SK-N-SH treated with all-trans-retinoic acid at 6 μM for 48 hours (cell line): ENCODE data around the gene SEC31A.

Experiments used
- ARNTL ChIP-seq: fragments of 450-650 bp; formaldehyde crosslinking; IDR thresholded peaks from 2 replicates; pipeline ENCODE4 v1.5.0; 2020; ENCODE audit warnings: low read depth, mild to moderate bottlenecking, moderate library complexity, borderline replicate concordance
- CREB5 ChIP-seq: fragments of 250-450 bp; sonication (Bioruptor Pico); IDR thresholded peaks from 2 replicates; pipeline ENCODE4 v1.5.1; 2020; ENCODE audit warnings: low read depth, mild to moderate bottlenecking, moderate library complexity
- CSRNP3 ChIP-seq: fragments of 250-450 bp; sonication (Bioruptor Pico); IDR thresholded peaks from 2 replicates; pipeline ENCODE4 v1.5.1; 2021; ENCODE audit warnings: mild to moderate bottlenecking, moderate library complexity
- GLIS3 ChIP-seq: fragments of 250-450 bp; sonication (Bioruptor Pico); IDR thresholded peaks from 2 replicates; pipeline ENCODE4 v1.5.0; 2020; ENCODE audit warnings: mild to moderate bottlenecking, moderate library complexity
- ISL1 ChIP-seq: fragments of 250-450 bp; sonication (Bioruptor Pico); IDR thresholded peaks from 2 replicates; pipeline ENCODE4 v2.1.2; 2022; ENCODE audit warnings: mild to moderate bottlenecking, moderate library complexity
- OSR1 ChIP-seq: fragments of 250-450 bp; sonication (Bioruptor Pico); IDR thresholded peaks from 2 replicates; pipeline ENCODE4 v1.8.0; 2022; ENCODE audit warnings: moderate library complexity, mild to moderate bottlenecking, inconsistent platforms
- POU6F1 ChIP-seq: fragments of 250-450 bp; sonication (Bioruptor Pico); IDR thresholded peaks from 2 replicates; pipeline ENCODE4 v1.8.0; 2021; ENCODE audit warnings: low read depth, mild to moderate bottlenecking, moderate library complexity, borderline replicate concordance
- RARB ChIP-seq: fragments of 250-450 bp; sonication (Bioruptor Pico); IDR thresholded peaks from 2 replicates; pipeline ENCODE4 v1.8.0; 2021; ENCODE audit warnings: mild to moderate bottlenecking, moderate library complexity
- TOX ChIP-seq: fragments of 250-450 bp; sonication (Bioruptor Pico); IDR thresholded peaks from 2 replicates; pipeline ENCODE4 v1.8.0; 2021; ENCODE audit warnings: mild to moderate bottlenecking, moderate library complexity, borderline replicate concordance
- ZFP30 ChIP-seq: fragments of 450-650 bp; formaldehyde crosslinking; IDR thresholded peaks from 2 replicates; pipeline ENCODE4 v1.5.0; 2022; ENCODE audit warnings: mild to moderate bottlenecking, moderate library complexity
- TF ChIP-seq, protein P1 (sequence below): fragments of 250-450 bp; sonication (Bioruptor Pico); IDR thresholded peaks from 2 replicates; pipeline ENCODE4 v1.5.0; 2020; ENCODE audit warnings: mild to moderate bottlenecking, moderate library complexity
- TF ChIP-seq, protein P2 (sequence below): fragments of 250-450 bp; sonication (Bioruptor Pico); IDR thresholded peaks from 2 replicates; pipeline ENCODE4 v1.8.0; 2020; ENCODE audit warnings: mild to moderate bottlenecking, moderate library complexity, borderline replicate concordance

- TF ChIP-seq ISL1 (CRISPR knock-in tag) (no peak), ARNTL (CRISPR knock-in tag) (no peak), TOX (CRISPR knock-in tag) (peak; percentile 17; the same call in 1 of the 2 replicates), CSRNP3 (CRISPR knock-in tag) (no peak), CREB5 (CRISPR knock-in tag) (no peak), RARB (CRISPR knock-in tag) (no peak), GLIS3 (no peak), OSR1 (no peak), ZFP30 (CRISPR knock-in tag) (no peak), POU6F1 (CRISPR knock-in tag) (no peak)
- TF ChIP-seq, protein P1, sequence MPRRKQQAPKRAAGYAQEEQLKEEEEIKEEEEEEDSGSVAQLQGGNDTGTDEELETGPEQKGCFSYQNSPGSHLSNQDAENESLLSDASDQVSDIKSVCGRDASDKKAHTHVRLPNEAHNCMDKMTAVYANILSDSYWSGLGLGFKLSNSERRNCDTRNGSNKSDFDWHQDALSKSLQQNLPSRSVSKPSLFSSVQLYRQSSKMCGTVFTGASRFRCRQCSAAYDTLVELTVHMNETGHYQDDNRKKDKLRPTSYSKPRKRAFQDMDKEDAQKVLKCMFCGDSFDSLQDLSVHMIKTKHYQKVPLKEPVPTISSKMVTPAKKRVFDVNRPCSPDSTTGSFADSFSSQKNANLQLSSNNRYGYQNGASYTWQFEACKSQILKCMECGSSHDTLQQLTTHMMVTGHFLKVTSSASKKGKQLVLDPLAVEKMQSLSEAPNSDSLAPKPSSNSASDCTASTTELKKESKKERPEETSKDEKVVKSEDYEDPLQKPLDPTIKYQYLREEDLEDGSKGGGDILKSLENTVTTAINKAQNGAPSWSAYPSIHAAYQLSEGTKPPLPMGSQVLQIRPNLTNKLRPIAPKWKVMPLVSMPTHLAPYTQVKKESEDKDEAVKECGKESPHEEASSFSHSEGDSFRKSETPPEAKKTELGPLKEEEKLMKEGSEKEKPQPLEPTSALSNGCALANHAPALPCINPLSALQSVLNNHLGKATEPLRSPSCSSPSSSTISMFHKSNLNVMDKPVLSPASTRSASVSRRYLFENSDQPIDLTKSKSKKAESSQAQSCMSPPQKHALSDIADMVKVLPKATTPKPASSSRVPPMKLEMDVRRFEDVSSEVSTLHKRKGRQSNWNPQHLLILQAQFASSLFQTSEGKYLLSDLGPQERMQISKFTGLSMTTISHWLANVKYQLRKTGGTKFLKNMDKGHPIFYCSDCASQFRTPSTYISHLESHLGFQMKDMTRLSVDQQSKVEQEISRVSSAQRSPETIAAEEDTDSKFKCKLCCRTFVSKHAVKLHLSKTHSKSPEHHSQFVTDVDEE (CRISPR knock-in tag), result no peak
- TF ChIP-seq, protein P2, sequence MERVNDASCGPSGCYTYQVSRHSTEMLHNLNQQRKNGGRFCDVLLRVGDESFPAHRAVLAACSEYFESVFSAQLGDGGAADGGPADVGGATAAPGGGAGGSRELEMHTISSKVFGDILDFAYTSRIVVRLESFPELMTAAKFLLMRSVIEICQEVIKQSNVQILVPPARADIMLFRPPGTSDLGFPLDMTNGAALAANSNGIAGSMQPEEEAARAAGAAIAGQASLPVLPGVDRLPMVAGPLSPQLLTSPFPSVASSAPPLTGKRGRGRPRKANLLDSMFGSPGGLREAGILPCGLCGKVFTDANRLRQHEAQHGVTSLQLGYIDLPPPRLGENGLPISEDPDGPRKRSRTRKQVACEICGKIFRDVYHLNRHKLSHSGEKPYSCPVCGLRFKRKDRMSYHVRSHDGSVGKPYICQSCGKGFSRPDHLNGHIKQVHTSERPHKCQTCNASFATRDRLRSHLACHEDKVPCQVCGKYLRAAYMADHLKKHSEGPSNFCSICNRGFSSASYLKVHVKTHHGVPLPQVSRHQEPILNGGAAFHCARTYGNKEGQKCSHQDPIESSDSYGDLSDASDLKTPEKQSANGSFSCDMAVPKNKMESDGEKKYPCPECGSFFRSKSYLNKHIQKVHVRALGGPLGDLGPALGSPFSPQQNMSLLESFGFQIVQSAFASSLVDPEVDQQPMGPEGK (CRISPR knock-in tag), result no peak
Observed at GRCh38 chr4:82905205-82905604, 14.3 kb upstream of the SEC31A start.
